ENCODE measurements around the gene MAPK11. TPM values are rescaled to one million over a fixed set of nuclear protein-coding genes. Genes with fewer than 3 reads are reported as not detected.

Gene MAPK11
- total and polyA plus RNA-seq, 9 of the 15 experiments (the other 6 are each of a cell fraction or from before 2014, with no cell fraction given) = 0.06 to 14.6 (median 5.3) TPM

GRCh38 chr22:50316114-50317065 lies 46.2 kb upstream of the MAPK11 start (continued):
- TF ChIP-seq ATF3 (IDR thresholded peaks at IDR 0.05) (no peak), ATF3 (CRISPR knock-in tag; conservative IDR thresholded peaks at IDR 0.05) (no peak), CREB5 (CRISPR knock-in tag; IDR thresholded peaks at IDR 0.05) (no peak), ETV6 (IDR thresholded peaks at IDR 0.05; ENCODE audit: borderline replicate concordance in 1 of 2, low read depth in 2 of 2, low read length in 1 of 2) (no peak), ETV6 (CRISPR knock-in tag; IDR thresholded peaks at IDR 0.05; ENCODE audit: borderline replicate concordance) (no peak), COPS2 (conservative IDR thresholded peaks at IDR 0.05) (no peak), STAT5A (IDR thresholded peaks at IDR 0.05; ENCODE audit: borderline replicate concordance, low read length) (no peak), L3MBTL2 (IDR thresholded peaks at IDR 0.05) (no peak), NR2C1 (IDR thresholded peaks at IDR 0.05) (no peak), NR2C1 (tag; IDR thresholded peaks at IDR 0.05) (no peak)
- TF ChIP-seq, protein P1, sequence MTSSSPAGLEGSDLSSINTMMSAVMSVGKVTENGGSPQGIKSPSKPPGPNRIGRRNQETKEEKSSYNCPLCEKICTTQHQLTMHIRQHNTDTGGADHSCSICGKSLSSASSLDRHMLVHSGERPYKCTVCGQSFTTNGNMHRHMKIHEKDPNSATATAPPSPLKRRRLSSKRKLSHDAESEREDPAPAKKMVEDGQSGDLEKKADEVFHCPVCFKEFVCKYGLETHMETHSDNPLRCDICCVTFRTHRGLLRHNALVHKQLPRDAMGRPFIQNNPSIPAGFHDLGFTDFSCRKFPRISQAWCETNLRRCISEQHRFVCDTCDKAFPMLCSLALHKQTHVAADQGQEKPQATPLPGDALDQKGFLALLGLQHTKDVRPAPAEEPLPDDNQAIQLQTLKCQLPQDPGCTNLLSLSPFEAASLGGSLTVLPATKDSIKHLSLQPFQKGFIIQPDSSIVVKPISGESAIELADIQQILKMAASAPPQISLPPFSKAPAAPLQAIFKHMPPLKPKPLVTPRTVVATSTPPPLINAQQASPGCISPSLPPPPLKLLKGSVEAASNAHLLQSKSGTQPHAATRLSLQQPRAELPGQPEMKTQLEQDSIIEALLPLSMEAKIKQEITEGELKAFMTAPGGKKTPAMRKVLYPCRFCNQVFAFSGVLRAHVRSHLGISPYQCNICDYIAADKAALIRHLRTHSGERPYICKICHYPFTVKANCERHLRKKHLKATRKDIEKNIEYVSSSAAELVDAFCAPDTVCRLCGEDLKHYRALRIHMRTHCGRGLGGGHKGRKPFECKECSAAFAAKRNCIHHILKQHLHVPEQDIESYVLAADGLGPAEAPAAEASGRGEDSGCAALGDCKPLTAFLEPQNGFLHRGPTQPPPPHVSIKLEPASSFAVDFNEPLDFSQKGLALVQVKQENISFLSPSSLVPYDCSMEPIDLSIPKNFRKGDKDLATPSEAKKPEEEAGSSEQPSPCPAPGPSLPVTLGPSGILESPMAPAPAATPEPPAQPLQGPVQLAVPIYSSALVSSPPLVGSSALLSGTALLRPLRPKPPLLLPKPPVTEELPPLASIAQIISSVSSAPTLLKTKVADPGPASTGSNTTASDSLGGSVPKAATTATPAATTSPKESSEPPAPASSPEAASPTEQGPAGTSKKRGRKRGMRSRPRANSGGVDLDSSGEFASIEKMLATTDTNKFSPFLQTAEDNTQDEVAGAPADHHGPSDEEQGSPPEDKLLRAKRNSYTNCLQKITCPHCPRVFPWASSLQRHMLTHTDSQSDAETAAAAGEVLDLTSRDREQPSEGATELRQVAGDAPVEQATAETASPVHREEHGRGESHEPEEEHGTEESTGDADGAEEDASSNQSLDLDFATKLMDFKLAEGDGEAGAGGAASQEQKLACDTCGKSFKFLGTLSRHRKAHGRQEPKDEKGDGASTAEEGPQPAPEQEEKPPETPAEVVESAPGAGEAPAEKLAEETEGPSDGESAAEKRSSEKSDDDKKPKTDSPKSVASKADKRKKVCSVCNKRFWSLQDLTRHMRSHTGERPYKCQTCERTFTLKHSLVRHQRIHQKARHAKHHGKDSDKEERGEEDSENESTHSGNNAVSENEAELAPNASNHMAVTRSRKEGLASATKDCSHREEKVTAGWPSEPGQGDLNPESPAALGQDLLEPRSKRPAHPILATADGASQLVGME (CRISPR knock-in tag; IDR thresholded peaks at IDR 0.05) = no peak

Data from K562 (cell line).